Panc1 (cell line): ENCODE results near the gene UPF1. TPM values are rescaled to one million over a fixed set of nuclear protein-coding genes. Genes with fewer than 3 reads are reported as not detected.

Experiments
- ATAC-seq: fragments of 200-7000 bp; cut with Tn5 transposase; 2 replicates; pipeline ENCODE4 v1.9.1; 2020; ENCODE audit warnings: mild to moderate bottlenecking, moderate library complexity
- BruUV-seq: library from RNA; stranded (reverse); fragments of 400-500 nt; replicated peaks from 2 replicates; lab custom pipeline; 2021; lab: Mats Ljungman, UMichigan
- CTCF ChIA-PET: fragments of 300-600 bp; sonication (Branson Sonifier 250); formaldehyde crosslinking; loops from one replicate; lab custom pipeline; 2022; ENCODE audit warnings: antibody characterized with exemption; lab: Charles Lee
- POLR2A ChIA-PET: fragments of 300-600 bp; sonication (Branson Sonifier 250); formaldehyde crosslinking; loops from one replicate; lab custom pipeline; 2022; ENCODE audit warnings: antibody characterized with exemption; lab: Charles Lee
- DNase-seq: peaks from one replicate; pipeline ENCODE4 v3.0.0-alpha.2; 2010; ENCODE audit warnings: low read depth, low spot score
- H3K27ac ChIP-seq: 2 replicates; pipeline ENCODE4 v1.5.1; 2011; ENCODE audit warnings: mild to moderate bottlenecking, low read length, inconsistent platforms
- H3K27me3 ChIP-seq: fragments of 200-500 bp; sonication (Bioruptor generic); 2 replicates; pipeline ENCODE4 v1.6.0; 2014; ENCODE audit warnings: low read length, inconsistent platforms; ENCODE audit not compliant: control insufficient read depth, insufficient read depth
- H3K36me3 ChIP-seq: fragments of 200-500 bp; sonication (Bioruptor generic); 2 replicates; pipeline ENCODE4 v1.5.1; 2014; ENCODE audit warnings: inconsistent platforms, mild to moderate bottlenecking, low read length, moderate library complexity; ENCODE audit not compliant: control insufficient read depth, insufficient read depth
- H3K4me1 ChIP-seq: 2 replicates; pipeline ENCODE4 v1.5.1; 2011; ENCODE audit warnings: inconsistent platforms, mild to moderate bottlenecking, low read length, moderate library complexity; ENCODE audit not compliant: control insufficient read depth, insufficient read depth
- H3K4me3 ChIP-seq, 2 experiments: 2 replicates each; pipeline ENCODE4 v1.5.1; 2011 to 2012; ENCODE audit warnings: low read depth in 2 of 2, low read length in 2 of 2, mild to moderate bottlenecking in 2 of 2, inconsistent platforms in 1 of 2, moderate library complexity in 1 of 2
- H3K9me3 ChIP-seq: fragments of 200-500 bp; sonication (Bioruptor generic); 2 replicates; pipeline ENCODE4 v1.5.1; 2014; ENCODE audit warnings: low read depth, mild to moderate bottlenecking, inconsistent platforms, low read length, moderate library complexity; ENCODE audit not compliant: control insufficient read depth, insufficient read depth
- CTCF ChIP-seq: fragments of 450-650 bp; IDR thresholded peaks from 2 replicates; pipeline ENCODE4 v1.5.1; 2017; ENCODE audit warnings: mild to moderate bottlenecking
- POLR2AphosphoS5 ChIP-seq: IDR thresholded peaks from 2 replicates; pipeline ENCODE4 v1.6.1; 2012; ENCODE audit warnings: mild to moderate bottlenecking, low read depth, low read length, moderate library complexity
- REST ChIP-seq, 2 experiments: IDR thresholded peaks; 2 replicates each; pipeline ENCODE4 v1.6.1; 2011 to 2012; ENCODE audit warnings: low read depth in 2 of 2, control low read depth in 1 of 2, low read length in 1 of 2, mild to moderate bottlenecking in 1 of 2, moderate library complexity in 1 of 2; ENCODE audit not compliant: insufficient read depth in 1 of 2
- SIN3A ChIP-seq: IDR thresholded peaks from 2 replicates; pipeline ENCODE4 v1.6.1; 2012; ENCODE audit warnings: low read depth, mild to moderate bottlenecking, low read length, moderate library complexity, borderline replicate concordance; ENCODE audit not compliant: insufficient read depth
- TCF7L2 ChIP-seq: IDR thresholded peaks from 2 replicates; pipeline ENCODE4 v1.6.1; 2011; ENCODE audit warnings: mild to moderate bottlenecking, low read depth, low read length, inconsistent platforms
- in situ Hi-C: cut with HindIII; loops from 2 replicates; pipeline ENCODE4 v1.10.0; 2016; ENCODE audit warnings: low sequenced_read_pairs, low pct_unique_long_range_greater_than_20kb
- intact Hi-C: fragments of 100-400 bp; cut with micrococcal nuclease; formaldehyde crosslinking; loops from one replicate; pipeline ENCODE4 v1.10.0; 2022; ENCODE audit not compliant: unreplicated experiment
- total RNA-seq: library from RNA; stranded (reverse); gene quantifications from one replicate; pipeline ENCODE4 v1.2.1, GENCODE V29; 2021; ENCODE audit not compliant: unreplicated experiment

UPF1 gene
- total RNA-seq, 1 experiment from 2014 or later = 62.2 TPM

- POLR2A ChIA-PET = no interaction called here
- CTCF ChIA-PET = no interaction called here
- BruUV-seq = no TSS peak
- in situ Hi-C loops (no loop called here), intact Hi-C loops (no loop called here)
- Histone ChIP-seq H3K4me3 (no peak overlapping the region), H3K9me3 (no peaks in the 10 kb centered on the region), H3K4me1 (no peaks in the 10 kb centered on the region), H3K27me3 (no peaks in the 10 kb centered on the region), H3K27ac (no peak overlapping the region), H3K36me3 (no peaks in the 10 kb centered on the region)
- DNase-seq = no peak
- TF ChIP-seq TCF7L2 (no peak), CTCF (no peak), REST (IDR thresholded peaks at IDR 0.05; ENCODE audit: insufficient read depth in 1 of 2, low read depth in 2 of 2, low read length in 1 of 2) (no peak), POLR2AphosphoS5 (no peak), SIN3A (no peak)
- ATAC-seq = no peak
Observed at GRCh38 chr19:18803550-18804138, 28.1 kb upstream of the UPF1 start.

GRCh38 chr19:18804139-18804601, 27.6 kb upstream of the UPF1 start:
- ChIA-PET POLR2A (no interaction called here), CTCF (no interaction called here)
- Histone ChIP-seq H3K27ac (no peak overlapping the region), H3K27me3 (no peaks in the 10 kb centered on the region), H3K4me1 (no peaks in the 10 kb centered on the region), H3K4me3 (no peak overlapping the region), H3K36me3 (no peaks in the 10 kb centered on the region), H3K9me3 (no peaks in the 10 kb centered on the region)
- DNase-seq (no peak), ATAC-seq (no peak)
- BruUV-seq = no TSS peak
- in situ Hi-C loops = no loop called here
- intact Hi-C loops = no loop called here
- TF ChIP-seq TCF7L2 (no peak), CTCF (no peak), SIN3A (no peak), POLR2AphosphoS5 (no peak), REST (IDR thresholded peaks at IDR 0.05; ENCODE audit: insufficient read depth in 1 of 2, low read depth in 2 of 2, low read length in 1 of 2) (no peak)
